Choroid plexus epithelial cell (primary cell): Measurements from ENCODE around the gene ZBTB34.
A peak's percentile ranks its signal among the peaks of the same experiment; 100 is the strongest.

Source experiments
- DNase-seq: peaks from one replicate; pipeline ENCODE4 v3.0.0-alpha.2; 2010; ENCODE audit warnings: low read depth
- H3K4me3 ChIP-seq: 2 replicates; pipeline ENCODE4 v1.5.1; 2011; ENCODE audit warnings: low read depth, mild to moderate bottlenecking, control low read depth, low read length, moderate library complexity
- CTCF ChIP-seq: conservative IDR thresholded peaks from 2 replicates; pipeline ENCODE4 v1.5.1; 2011; ENCODE audit warnings: low read depth, mild to moderate bottlenecking, control low read depth, inconsistent platforms, low read length, moderate library complexity

The ZBTB34 gene

GRCh38 chr9:126833710-126834345 lies 26.6 kb upstream of the ZBTB34 start:
- TF ChIP-seq CTCF, result no peak
- DNase-seq, result no peak

GRCh38 chr9:126834672-126835071 lies 25.8 kb upstream of the ZBTB34 start:
- H3K4me3 ChIP-seq, result no peak overlapping the region
- TF ChIP-seq CTCF, result no peak
- no peak for DNase-seq

More at GRCh38 chr9:126833710-126834345, 26.6 kb upstream of the ZBTB34 start:
- no peak overlapping the region for H3K4me3 ChIP-seq

- no peak overlapping the region for H3K4me3 ChIP-seq
- no peak for TF ChIP-seq CTCF
- DNase-seq, result peak; percentile 17
Measured at GRCh38 chr9:126836216-126836615, 24.2 kb upstream of the ZBTB34 start.

GRCh38 chr9:126838055-126838811 lies 22.2 kb upstream of the ZBTB34 start:
- no peak for DNase-seq
- no peak for TF ChIP-seq CTCF
- H3K4me3 ChIP-seq, result no peak overlapping the region

GRCh38 chr9:126838895-126839294 lies 21.5 kb upstream of the ZBTB34 start:
- no peak overlapping the region for H3K4me3 ChIP-seq
- DNase-seq, result no peak
- no peak for TF ChIP-seq CTCF

- H3K4me3 ChIP-seq, result no peak overlapping the region
- DNase-seq, result no peak
- no peak for TF ChIP-seq CTCF
Measured at GRCh38 chr9:126839301-126839700, 21.1 kb upstream of the ZBTB34 start.

- no peak for DNase-seq
- TF ChIP-seq CTCF, result no peak
- H3K4me3 ChIP-seq, result no peak overlapping the region
Measured at GRCh38 chr9:126842220-126842842, 18.1 kb upstream of the ZBTB34 start.
